SU-DHL-6 (cell line): ENCODE data around the gene B3GAT1.

ENCODE experiments used
- EZH2phosphoT487 ChIP-seq: fragments of 200-600 bp; sonication (generic), shearing (Covaris generic); conservative IDR thresholded peaks from 2 replicates; pipeline ENCODE4 v1.6.1; 2018; ENCODE audit warnings: mild to moderate bottlenecking, antibody characterized with exemption, low read length, moderate library complexity, mixed read lengths
- TF ChIP-seq, protein P1 (sequence below): fragments of 200-600 bp; sonication (generic); IDR thresholded peaks from one replicate; pipeline ENCODE4 v1.5.1; 2017; ENCODE audit warnings: antibody characterized with exemption, mild to moderate bottlenecking, low read length, moderate library complexity; ENCODE audit not compliant: insufficient read depth, poor library complexity, severe bottlenecking

DNA sequence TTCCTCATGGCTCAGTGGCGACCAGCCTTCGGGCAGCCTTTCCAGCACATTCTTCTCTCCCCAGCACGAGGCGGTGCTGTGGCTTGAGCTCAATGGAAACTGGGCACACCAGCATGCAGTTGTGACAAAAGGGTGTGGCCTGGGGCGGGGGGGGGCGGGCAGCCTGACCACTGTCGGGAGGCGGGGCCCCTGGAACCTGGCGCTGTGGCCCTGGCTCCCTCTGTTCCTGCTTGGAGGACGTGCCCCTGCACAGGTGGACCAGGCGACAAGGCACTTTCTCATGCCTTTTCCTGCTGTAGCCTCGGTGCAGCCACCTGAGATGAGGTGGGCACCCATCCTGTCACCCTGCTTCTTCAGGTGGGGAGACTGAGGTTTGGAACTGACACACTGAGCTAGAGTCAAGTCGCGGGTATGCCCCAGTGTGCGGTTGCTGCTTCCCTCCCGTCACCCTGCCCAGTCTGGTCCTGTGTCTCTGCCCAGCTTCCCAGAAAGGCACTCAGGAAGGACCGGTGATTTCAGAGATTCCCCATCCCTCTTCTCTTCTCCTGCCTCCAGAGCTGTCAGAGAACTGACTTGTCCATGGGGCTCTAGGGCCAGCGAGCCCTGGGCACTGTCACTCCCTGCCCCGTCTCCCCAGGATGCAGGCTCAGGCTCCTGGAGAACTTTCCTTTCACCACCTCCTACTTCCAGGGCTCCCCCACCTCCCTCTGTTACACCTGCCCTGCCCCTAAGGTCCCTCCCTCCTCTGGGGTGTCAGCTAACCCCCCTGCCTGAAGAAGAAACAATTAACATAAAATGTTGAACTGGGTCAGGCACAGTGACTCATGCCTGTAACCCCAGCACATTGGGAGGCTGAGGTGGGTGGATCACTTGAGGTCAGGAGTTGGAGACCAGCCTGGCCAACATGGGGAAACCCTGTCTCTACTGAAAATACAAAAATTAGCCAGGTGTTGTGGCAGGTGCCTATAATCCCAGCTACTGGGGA, 9.9 kb downstream of the B3GAT1 start:
- TF ChIP-seq, protein P1, sequence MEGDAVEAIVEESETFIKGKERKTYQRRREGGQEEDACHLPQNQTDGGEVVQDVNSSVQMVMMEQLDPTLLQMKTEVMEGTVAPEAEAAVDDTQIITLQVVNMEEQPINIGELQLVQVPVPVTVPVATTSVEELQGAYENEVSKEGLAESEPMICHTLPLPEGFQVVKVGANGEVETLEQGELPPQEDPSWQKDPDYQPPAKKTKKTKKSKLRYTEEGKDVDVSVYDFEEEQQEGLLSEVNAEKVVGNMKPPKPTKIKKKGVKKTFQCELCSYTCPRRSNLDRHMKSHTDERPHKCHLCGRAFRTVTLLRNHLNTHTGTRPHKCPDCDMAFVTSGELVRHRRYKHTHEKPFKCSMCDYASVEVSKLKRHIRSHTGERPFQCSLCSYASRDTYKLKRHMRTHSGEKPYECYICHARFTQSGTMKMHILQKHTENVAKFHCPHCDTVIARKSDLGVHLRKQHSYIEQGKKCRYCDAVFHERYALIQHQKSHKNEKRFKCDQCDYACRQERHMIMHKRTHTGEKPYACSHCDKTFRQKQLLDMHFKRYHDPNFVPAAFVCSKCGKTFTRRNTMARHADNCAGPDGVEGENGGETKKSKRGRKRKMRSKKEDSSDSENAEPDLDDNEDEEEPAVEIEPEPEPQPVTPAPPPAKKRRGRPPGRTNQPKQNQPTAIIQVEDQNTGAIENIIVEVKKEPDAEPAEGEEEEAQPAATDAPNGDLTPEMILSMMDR, result no peak
- TF ChIP-seq EZH2phosphoT487, result no peak
